Suppressor macrophage (primary cell): ENCODE measurements around the gene THRAP3.

Experiments
- DNase-seq, 4 experiments: peaks; one replicate each; pipeline ENCODE4 v3.0.0-alpha.2; 2020 to 2022

The THRAP3 gene

GRCh38 chr1:36301220-36301619 is 77.0 kb downstream of the THRAP3 start:
- peak in 2 of 4 experiments; percentile 32 to 39 for DNase-seq

DNA sequence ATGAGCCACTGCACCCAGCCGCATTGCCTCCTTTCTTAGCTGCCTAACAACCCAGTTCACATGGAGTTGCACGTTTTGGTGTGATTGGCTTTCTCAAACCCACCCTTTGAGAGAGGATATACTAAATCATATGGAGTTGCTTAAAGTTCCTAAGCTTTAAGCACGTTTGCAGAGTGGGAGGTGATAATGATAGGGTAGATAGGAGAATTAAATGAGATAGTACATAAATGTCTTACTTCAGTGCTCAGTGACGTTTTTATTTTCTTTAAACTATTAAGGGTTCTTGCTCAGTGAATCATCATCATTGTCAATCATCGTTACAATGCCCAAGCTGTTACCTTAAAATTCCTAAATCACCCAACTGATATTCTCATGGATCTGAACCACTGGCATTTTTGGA is 79.0 kb downstream of the THRAP3 start:
- no peak for DNase-seq

GRCh38 chr1:36303650-36304360 is 79.6 kb downstream of the THRAP3 start:
- no peak for DNase-seq

GRCh38 chr1:36304521-36304920 is 80.3 kb downstream of the THRAP3 start:
- peak; percentile 80 to 91 (median 90) for DNase-seq

DNA sequence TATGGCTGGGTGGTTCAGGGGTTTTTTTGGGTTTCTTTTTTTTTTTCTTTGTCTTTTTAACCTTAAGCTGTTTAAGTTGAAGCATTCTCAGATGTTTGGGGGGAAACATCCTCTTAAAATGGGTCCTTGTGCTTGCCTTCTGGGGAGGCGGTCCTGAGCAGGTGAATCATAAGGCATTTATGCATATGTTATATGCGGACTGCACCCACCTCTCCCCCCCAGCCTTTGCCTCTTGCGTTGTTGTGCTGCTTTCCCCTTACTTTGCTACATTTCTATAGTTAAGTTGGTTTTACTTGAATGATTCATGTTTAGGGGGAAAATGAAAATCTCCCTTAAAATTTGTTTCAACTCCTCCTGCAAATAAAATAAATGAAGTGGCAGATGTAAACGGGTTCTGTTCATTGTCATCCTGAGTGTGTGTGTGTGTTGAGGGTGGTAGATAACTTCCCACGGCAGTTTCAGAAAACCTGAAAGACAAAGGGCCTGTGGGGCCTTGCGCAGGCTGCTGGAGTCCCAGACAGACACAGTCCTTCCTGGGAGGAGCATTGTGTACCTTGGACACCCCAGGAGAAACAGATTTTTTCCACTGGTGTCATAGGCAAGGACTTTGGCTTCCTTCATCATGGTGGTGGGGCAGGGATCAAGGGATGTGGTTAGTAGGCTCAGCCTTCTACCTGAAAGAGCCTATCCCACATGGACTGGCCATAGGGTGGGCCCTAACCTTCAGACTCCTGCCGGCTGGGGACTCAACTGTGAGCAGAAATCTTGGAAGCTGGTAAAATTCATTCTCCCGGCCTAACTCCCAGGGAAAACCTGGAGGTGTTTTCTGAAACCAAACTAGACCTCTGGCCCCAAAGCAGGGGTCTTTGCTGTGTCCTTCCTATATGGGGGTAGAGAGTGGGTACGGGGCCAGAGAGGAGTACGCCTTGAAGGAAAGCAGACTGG is 81.0 kb downstream of the THRAP3 start:
- no peak for DNase-seq

GRCh38 chr1:36305915-36306209 is 81.6 kb downstream of the THRAP3 start:
- DNase-seq: no peak

DNA sequence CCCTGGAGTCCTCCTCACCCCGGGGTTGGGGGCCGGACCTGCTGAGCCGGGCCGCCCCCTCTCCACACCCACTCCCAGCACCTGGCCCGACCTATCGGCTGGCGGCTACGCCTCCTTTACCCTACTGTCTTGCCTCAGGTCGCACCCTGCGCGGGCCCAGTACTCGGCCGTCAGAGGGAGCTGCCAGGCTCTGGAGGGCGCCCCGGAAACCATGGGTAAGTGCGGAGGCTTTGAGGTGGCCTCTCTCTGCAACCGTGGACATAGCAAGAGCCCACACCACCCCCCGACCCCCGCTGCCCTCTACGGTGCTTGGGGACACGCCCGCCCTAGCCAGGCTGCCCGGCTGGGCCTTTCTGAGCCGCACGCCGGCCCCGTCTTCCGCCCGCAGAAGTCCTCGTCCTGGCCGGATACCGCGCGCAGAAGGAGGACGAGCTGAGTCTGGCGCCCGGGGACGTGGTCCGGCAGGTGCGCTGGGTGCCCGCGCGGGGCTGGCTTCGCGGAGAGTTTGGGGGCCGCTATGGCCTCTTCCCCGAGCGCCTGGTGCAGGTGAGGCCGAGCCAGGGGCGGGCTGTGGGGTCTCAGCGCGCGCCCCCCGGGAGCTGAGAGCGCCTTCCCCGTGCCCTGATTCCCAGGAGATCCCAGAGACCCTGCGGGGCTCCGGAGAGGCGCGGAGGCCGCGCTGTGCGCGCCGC is 82.1 kb downstream of the THRAP3 start, which contains the start of gene SH3D21:
Gene SH3D21 (plus strand): TSS at position 159 of the 692 bp plus-strand sequence. CDS start 53 bp downstream, at position 212.
- DNase-seq: peak; percentile 25 to 70 (median 48)

DNA sequence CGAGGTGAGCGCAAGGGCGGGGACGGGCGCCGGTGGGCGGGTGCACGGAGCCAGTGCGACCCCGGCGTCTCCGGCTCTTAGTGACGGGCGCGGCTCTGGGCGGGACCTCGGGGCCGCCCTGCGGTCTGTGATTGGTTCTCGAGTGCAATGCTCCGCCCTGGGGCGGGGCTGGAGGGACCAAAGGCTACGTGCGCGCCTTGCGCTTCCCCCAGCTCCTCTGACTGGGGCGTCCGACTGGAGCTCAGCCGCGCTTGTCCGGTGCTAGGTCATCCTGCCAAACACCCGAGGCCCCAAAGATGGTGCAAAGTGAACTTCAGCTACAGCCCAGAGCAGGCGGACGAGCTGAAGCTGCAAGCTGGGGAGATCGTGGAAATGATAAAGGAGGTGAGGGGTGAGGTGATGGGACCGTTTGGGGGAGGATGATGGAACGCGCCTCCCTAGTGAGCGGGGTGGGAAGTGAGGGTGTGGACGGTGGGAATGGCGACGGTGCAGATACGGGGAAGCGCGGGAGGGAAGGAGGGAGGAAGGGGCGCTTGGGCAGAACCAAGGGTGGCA is 82.7 kb downstream of the THRAP3 start:
- DNase-seq: peak; percentile 93 to 97 (median 96)

GRCh38 chr1:36307601-36308330 is 83.5 kb downstream of the THRAP3 start:
- DNase-seq: no peak

GRCh38 chr1:36309397-36309796 is 85.2 kb downstream of the THRAP3 start:
- DNase-seq: no peak

- DNase-seq: peak in 3 of 4 experiments; percentile 35 to 52 (median 47)
These were observed 96.1 kb downstream of the THRAP3 start for GRCh38 chr1:36320291-36320761.

GRCh38 chr1:36320767-36321118 is 96.5 kb downstream of the THRAP3 start:
- DNase-seq: no peak

- peak; percentile 29 to 66 (median 46) for DNase-seq
These were observed 97.1 kb downstream of the THRAP3 start for GRCh38 chr1:36321119-36321951.

DNA sequence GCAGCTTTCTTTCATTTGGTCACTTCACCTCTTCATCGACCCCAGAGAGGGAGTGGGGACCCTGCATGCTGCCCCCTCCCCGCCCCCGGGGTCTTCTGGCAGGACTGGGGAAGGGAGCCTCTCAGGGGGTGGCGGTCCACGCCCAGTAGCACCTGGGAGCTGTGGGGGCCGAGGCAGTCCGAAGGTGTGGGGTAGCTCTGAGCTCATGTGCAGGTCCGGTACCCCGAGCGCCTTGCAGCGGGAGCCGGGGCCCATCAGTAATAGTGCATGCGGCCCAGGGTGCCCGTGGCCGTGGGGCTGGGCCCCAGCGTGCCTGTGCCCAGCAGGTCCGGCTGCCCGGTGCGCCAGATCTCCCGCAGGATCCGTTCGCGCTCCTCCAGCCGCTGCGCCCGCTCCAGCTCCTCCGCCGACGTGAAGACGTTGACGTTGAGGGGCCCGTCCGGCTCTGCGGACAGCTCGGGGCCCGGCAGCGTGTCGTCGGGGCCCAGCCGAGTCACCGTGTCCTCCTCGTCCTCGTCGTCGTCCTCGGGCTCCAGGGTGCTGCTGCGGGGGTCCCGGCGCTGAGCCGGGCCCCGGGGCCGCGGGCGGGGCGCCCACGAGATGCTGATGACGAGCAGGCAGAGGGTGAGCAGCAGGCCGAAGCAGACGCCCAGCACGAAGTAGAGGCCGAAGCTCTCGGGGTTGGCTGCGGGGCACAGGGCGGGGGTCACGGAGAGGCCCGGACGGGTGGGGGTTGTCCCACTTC is 98.0 kb downstream of the THRAP3 start:
- DNase-seq: no peak

DNA sequence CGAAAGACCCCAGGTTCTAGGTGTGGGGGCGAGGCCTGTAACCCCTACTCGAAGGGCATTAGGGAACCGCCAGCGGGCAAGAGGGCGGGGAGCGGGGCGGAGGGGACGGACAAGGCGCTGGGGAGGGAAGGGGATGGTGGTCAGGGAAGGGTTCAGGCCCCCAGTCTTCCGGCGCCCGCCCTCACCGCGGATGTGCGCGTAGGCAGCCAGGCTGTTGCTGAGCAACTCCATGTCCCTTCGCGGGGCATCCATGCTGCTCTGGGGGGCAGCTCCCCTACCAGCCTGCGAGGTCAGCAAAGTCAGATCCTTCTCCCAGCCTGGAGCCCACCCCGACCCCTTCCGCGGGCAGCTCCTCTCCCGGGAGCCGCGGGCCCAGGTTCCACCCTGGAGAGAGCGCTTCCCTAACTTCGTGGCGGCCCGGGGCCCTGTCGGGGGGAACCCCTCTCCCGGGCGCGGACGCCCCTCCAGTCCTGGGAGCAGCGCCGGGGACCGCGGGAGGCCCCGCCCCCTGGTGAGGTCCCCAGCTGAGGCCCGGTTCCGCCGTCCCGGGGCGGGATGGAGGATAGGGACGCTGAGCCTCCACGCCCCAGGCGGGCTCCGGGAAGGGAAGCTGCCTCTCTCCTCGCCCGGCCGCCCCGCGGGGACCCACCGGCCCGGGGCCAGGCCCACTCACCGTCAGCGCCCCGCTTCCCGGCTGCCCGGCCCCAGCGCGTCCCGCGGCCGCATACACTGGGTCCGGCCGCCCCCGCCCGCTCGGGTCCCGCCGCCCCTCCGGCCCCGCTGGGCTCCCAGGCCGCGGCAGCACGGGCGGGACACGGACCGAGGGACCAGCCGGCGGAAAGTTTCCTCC is 98.8 kb downstream of the THRAP3 start:
- peak in 3 of 4 experiments; percentile 43 to 65 (median 55) for DNase-seq

DNA sequence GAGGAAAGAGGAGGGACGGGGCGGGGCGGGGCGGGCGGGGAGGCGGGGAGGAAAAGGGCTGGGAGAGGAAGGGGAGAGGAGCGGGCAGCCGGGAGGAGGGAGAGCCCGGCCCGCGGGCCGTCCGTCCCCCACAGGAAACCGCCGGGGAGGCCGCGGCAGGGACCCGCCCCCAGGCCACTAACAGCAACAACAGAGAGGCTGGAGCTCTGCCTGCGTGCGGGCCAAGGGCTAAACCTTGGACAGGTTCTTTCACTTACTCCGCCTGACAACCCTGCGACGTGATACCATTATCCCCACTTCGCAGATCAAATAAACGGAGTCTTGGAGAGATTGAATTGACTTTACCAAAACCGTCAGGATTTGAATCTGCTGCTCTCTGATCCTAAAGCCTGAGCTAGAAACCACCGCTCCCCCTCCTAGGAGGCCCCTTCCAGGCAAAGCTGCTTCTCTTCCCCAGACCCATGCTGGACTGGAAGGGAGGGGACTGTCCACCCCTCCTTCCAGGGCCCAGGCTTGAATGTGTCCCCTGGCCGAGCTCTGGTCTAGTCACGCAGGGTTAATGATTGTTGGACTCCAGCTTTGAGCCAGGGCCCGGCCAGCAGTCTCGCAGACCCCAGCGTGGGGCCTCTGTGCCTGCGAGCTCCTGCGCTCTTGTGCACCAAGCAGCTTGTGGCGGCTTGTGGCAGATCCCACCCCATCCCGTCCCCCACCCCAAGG is 99.6 kb downstream of the THRAP3 start, which contains the start of gene EVA1B:
Gene EVA1B (minus strand): TSS at position 10 of the 717 bp plus-strand sequence. CDS start 608 bp downstream, outside the sequence.
- DNase-seq: peak; percentile 45 to 81 (median 66)

GRCh38 chr1:36324353-36324703 is 100.1 kb downstream of the THRAP3 start:
- DNase-seq: no peak

DNA sequence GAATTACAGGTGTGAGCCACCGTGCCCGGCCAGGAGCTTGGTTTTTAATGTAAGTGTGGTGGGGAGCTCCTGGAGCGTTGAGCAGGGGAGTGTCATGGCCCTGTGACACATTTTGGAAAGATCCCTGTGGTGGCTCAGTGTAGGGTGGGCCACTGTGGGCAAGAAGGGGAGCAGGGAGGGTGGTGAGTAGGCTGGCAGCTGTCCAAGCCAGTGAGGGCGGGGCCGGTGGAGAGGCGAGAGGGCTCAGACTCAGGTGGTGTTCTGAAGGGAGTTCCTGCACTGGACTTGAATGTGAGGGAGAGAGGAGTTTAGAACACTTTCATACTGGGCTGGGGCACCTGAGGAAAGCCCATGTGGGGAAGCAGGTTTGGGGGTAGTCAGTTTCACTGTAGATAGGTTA is 102.3 kb downstream of the THRAP3 start:
- no peak for DNase-seq
